K562 treated with DMSO at 1 percent for 4 hours (cell line): ENCODE results near the gene KRT27. TPM values are rescaled to one million over a fixed set of nuclear protein-coding genes. Genes with fewer than 3 reads are reported as not detected.

Experiments
- total RNA-seq: library from RNA; unstranded; fragments of 300-600 nt; gene quantifications from 2 replicates; pipeline ENCODE4 v1.2.3, GENCODE V29; 2022; ENCODE audit not compliant: insufficient read depth

The KRT27 gene, protein sequence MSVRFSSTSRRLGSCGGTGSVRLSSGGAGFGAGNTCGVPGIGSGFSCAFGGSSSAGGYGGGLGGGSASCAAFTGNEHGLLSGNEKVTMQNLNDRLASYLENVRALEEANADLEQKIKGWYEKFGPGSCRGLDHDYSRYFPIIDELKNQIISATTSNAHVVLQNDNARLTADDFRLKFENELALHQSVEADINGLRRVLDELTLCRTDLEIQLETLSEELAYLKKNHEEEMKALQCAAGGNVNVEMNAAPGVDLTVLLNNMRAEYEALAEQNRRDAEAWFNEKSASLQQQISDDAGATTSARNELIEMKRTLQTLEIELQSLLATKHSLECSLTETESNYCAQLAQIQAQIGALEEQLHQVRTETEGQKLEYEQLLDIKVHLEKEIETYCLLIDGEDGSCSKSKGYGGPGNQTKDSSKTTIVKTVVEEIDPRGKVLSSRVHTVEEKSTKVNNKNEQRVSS
- total RNA-seq = not detected in 2 replicates

DNA sequence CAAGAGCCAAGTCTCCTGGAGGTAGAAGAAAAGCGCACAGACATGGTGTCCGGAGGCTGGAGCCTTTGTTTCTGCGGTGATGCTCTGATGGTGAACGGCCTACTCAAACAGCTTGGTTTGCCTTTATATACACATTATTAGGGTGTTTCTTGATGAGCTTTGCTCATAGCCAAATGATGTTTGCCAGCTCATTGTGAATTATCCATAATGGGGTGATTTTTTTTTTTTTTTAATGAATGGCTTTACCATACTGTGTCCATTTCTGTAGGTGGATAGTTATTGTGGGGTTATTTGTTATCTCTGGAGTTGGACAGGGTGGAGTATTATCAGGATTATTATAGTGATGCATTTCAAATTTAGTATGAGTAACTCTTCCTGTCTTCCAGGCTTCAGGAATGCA lies at the start of gene KRT27:
KRT27 (minus strand) TSS at position 101 of the 400 bp plus-strand sequence; CDS start at position 44, 57 bp downstream.

DNA sequence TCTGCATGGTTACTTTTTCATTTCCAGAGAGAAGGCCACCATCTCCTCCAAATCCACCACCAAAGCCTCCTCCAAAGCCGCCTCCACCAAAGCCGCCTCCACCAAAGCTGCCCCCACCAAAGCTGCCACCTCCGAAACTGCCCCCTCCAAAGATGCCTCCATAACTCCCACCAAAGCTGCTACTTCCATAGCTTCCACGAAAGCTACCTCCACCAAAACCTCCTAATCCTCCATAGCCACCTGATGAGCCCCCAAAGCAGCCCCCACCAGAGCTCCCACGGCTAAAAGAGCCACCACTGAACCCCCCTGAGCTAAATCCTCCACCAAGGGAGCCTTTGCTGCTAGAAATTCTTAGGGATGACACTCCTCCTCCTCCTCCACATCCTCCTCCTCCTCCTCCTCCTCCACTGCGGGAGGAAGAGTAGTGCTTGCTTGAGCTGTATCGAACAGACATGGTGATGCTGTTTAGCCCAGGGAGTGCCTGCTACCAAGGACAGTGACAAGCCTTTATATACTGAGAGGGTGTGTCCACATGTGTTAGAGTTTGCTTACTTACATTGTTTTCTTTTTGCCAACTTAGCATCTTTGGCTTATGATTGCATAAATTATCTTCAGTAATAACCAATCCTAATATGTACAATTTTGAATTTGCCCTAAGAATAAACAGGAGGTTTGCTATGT lies 39.9 kb upstream of the KRT27 start, which contains the start of gene KRT10:
KRT10 (minus strand) TSS at position 483 of the 681 bp plus-strand sequence; CDS start at position 454, 29 bp downstream.

DNA sequence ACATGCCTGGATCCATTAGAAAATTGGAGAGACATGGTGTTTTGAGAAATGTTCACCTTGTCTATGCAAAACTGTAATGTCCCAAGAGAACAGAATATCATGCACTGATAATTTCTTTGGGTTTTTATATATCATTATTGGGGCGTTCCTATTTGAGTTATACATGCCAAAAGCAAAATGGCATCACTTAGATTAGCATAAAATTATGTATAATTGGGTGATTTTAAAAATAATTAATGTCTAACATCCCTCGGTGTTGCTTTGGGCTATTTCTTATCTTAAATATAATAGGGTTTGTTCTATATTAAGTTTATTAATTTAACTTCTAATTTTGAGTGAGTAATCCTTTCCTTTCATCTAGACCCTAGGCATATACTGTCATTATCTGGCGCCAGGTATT lies 17.5 kb upstream of the KRT27 start, which contains the start of gene KRT28:
KRT28 (minus strand) TSS at position 101 of the 400 bp plus-strand sequence; CDS start at position 35, 66 bp downstream.

DNA sequence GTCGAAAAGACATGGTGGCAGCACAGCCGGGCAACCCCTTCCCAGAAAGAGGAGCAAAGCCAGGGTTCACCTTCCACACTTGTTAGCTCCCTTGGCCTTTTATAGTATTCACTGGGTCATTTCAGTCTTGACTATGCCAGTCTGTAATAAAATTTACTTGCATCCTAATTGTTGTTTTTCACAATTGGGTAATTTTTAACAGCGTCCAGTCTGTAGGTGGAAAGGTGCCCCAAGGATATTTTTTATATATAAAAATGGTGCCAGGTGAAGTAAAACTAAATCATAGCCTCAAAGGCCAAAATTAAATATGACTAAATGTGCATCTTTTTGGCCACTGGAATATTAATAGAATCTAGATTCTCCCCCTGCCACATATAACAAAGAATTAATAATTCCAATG lies 10.2 kb downstream of the KRT27 start, which contains the start of gene KRT26:
KRT26 (minus strand) TSS at position 101 of the 400 bp plus-strand sequence; CDS start at position 13, 88 bp downstream.

DNA sequence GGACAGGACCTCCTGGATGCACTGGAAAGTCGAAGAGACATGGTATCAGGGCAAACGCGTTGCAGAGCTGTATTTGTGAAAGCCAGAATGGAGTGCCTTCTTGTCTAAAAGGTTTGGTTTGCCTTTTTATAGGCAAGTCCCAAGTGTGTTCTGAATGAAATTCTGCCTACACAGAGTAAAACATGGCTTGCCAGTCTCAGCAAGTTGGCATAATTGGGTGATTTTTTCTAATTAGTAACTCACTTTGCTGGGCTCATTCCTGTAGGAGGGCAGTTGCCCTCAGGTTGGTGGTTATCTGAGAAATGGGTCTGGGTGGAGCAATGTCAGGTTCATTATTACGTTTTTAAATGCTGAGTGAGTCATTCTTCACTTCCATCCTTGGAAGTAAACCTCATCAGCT lies 27.1 kb downstream of the KRT27 start, which contains the start of gene KRT25:
KRT25 (minus strand) TSS at position 101 of the 400 bp plus-strand sequence; CDS start at position 41, 60 bp downstream.

Other genes starting within 250 kb of the KRT27 start
- gene CCR7, start 217.1 kb downstream of the KRT27 start, total RNA-seq = 0.38 TPM in 1 of 2 replicates, not detected in the other
- 58.8 and 60.4 TPM in 2 replicates for gene SMARCE1, start 134.7 kb downstream of the KRT27 start, total RNA-seq
- gene KRT222, start 117.4 kb downstream of the KRT27 start, total RNA-seq = not detected in 2 replicates
- gene KRT24, start 78.8 kb downstream of the KRT27 start, total RNA-seq = not detected in 2 replicates
- not detected in 2 replicates for gene KRT25, start 27.2 kb downstream of the KRT27 start, total RNA-seq
- not detected in 2 replicates for gene KRT26, start 10.3 kb downstream of the KRT27 start, total RNA-seq
- gene KRT28, start 17.4 kb upstream of the KRT27 start, total RNA-seq = not detected in 2 replicates
- gene KRT10, start 40.1 kb upstream of the KRT27 start, total RNA-seq = 46.6 and 60.8 TPM in 2 replicates
- gene KRT12, start 84.7 kb upstream of the KRT27 start, total RNA-seq = 5.7 and 8.8 TPM in 2 replicates
- not detected in 2 replicates for gene KRT20, start 102.7 kb upstream of the KRT27 start, total RNA-seq
- gene KRT23, start 155.1 kb upstream of the KRT27 start, total RNA-seq = not detected in 2 replicates
- not detected in 2 replicates for gene KRT39, start 184.4 kb upstream of the KRT27 start, total RNA-seq
- not detected in 2 replicates for gene KRT40, start 201.8 kb upstream of the KRT27 start, total RNA-seq
- not detected in 2 replicates for gene KRTAP3-3, start 211.6 kb upstream of the KRT27 start, total RNA-seq
- not detected in 2 replicates for gene KRTAP3-2, start 217.4 kb upstream of the KRT27 start, total RNA-seq
- gene KRTAP3-1, start 226.6 kb upstream of the KRT27 start, total RNA-seq = not detected in 2 replicates
- not detected in 2 replicates for gene KRTAP1-5, start 244.7 kb upstream of the KRT27 start, total RNA-seq
- gene KRTAP1-4, start 247.6 kb upstream of the KRT27 start, total RNA-seq = not detected in 2 replicates